B cell (primary cell): ENCODE measurements around the gene PEPD. TPM values are rescaled to one million over a fixed set of nuclear protein-coding genes. Genes with fewer than 3 reads are reported as not detected.

ENCODE experiments used
- ATAC-seq: fragments of 200-7000 bp; cut with Tn5 transposase; one replicate; pipeline ENCODE4 v1.10.0; 2021; ENCODE audit warnings: low read depth, mild to moderate bottlenecking, moderate number of reproducible peaks, moderate library complexity
- CTCF ChIA-PET: fragments of 350-600 bp; sonication (Branson Sonifier 250); formaldehyde crosslinking; loops from one replicate; lab custom pipeline; 2021; ENCODE audit warnings: antibody characterized with exemption, inconsistent platforms; lab: Charles Lee
- POLR2A ChIA-PET: fragments of 350-600 bp; sonication (Branson Sonifier 250); formaldehyde crosslinking; loops from one replicate; lab custom pipeline; 2021; ENCODE audit warnings: antibody characterized with exemption; lab: Charles Lee
- DNase-seq: peaks from one replicate; pipeline ENCODE4 v3.0.0; 2013
- H2AFZ ChIP-seq: 2 replicates; pipeline ENCODE4 v1.6.1; 2012; ENCODE audit warnings: mild to moderate bottlenecking, low read depth, low read length; ENCODE audit not compliant: insufficient read depth, poor library complexity, severe bottlenecking
- H3K27ac ChIP-seq, 2 donors: 1 replicate in 1 of 2; 2 replicates in 1 of 2; pipeline ENCODE4 v1.5.1; 2012 to 2013; ENCODE audit warnings: low read length in 2 of 2, mild to moderate bottlenecking in 2 of 2, moderate library complexity in 1 of 2
- H3K27me3 ChIP-seq, 4 experiments: fragments of 200-600 bp in 1 of 4; sonication (generic) in 1 of 4; replicated peaks in 1 of 4; 1 replicate in 2 of 4; 2 replicates in 2 of 4; pipeline versions ENCODE4 v1.6.1 to v1.7.0; 2013 to 2016; ENCODE audit warnings: low read length in 3 of 4, mild to moderate bottlenecking in 2 of 4, mixed read lengths in 1 of 4, moderate library complexity in 1 of 4; ENCODE audit not compliant: insufficient read depth in 4 of 4, control insufficient read depth in 3 of 4; ENCODE audit errors: control extremely low read depth in 1 of 4
- H3K36me3 ChIP-seq, 2 experiments: replicated peaks in 1 of 2; 1 replicate in 1 of 2; 2 replicates in 1 of 2; pipeline versions ENCODE4 v1.6.1 to v1.7.1; 2013; ENCODE audit warnings: low read length in 1 of 2; ENCODE audit not compliant: insufficient read depth in 2 of 2, control insufficient read depth in 1 of 2; ENCODE audit errors: control extremely low read depth in 1 of 2, extremely low read depth in 1 of 2
- H3K4me1 ChIP-seq, 2 donors: fragments of 200-600 bp in 1 of 2; sonication (generic) in 1 of 2; 1 replicate in 1 of 2; 2 replicates in 1 of 2; pipeline versions ENCODE4 v1.5.1 to v1.6.1; 2013 to 2017; ENCODE audit warnings: low read length in 2 of 2; ENCODE audit not compliant: control insufficient read depth in 2 of 2, insufficient read depth in 2 of 2
- H3K4me2 ChIP-seq: replicated peaks from 2 replicates; pipeline ENCODE3; 2012; ENCODE audit warnings: mild to moderate bottlenecking, low read depth, low read length; ENCODE audit not compliant: poor library complexity, severe bottlenecking
- H3K4me3 ChIP-seq, 5 experiments: fragments of 200-600 bp in 1 of 5; sonication (generic) in 1 of 5; 1 replicate in 3 of 5; 2 replicates in 2 of 5; pipeline versions ENCODE4 v1.5.1 to v1.7.0; 2011 to 2016; ENCODE audit warnings: low read length in 4 of 5, mild to moderate bottlenecking in 4 of 5, low read depth in 2 of 5, control low read depth in 1 of 5, moderate library complexity in 1 of 5; ENCODE audit not compliant: insufficient read depth in 1 of 5; ENCODE audit errors: control extremely low read depth in 1 of 5, extremely low read depth in 1 of 5
- H3K79me2 ChIP-seq: fragments of 200-600 bp; sonication (generic); one replicate; pipeline ENCODE4 v1.6.0; 2016; ENCODE audit warnings: low read length; ENCODE audit not compliant: control insufficient read depth, insufficient read depth
- H3K9ac ChIP-seq: fragments of 200-600 bp; sonication (generic); 2 replicates; pipeline ENCODE4 v1.6.1; 2017; ENCODE audit warnings: mild to moderate bottlenecking, low read length, moderate library complexity
- H3K9me3 ChIP-seq, 3 donors: one replicate each; pipeline versions ENCODE4 v1.6.1 to v1.7.1; 2013; ENCODE audit warnings: low read length in 2 of 3; ENCODE audit not compliant: control insufficient read depth in 2 of 3, insufficient read depth in 1 of 3; ENCODE audit errors: control extremely low read depth in 1 of 3
- H4K20me1 ChIP-seq: 2 replicates; pipeline ENCODE4 v1.6.0; 2012; ENCODE audit warnings: mild to moderate bottlenecking, low read length; ENCODE audit not compliant: insufficient read depth, control insufficient read depth, poor library complexity, severe bottlenecking
- H3K27ac Mint-ChIP-seq: one replicate; pipeline ENCODE4 v1.8.0; 2021; ENCODE audit warnings: mixed read lengths
- H3K27me3 Mint-ChIP-seq: one replicate; pipeline ENCODE4 v1.8.0; 2021; ENCODE audit warnings: mixed read lengths
- H3K4me1 Mint-ChIP-seq: one replicate; pipeline ENCODE4 v1.8.0; 2021; ENCODE audit warnings: mixed read lengths
- H3K4me3 Mint-ChIP-seq: one replicate; pipeline ENCODE4 v1.8.0; 2021; ENCODE audit warnings: mixed read lengths
- H3K9me3 Mint-ChIP-seq: one replicate; pipeline ENCODE4 v1.8.0; 2022; ENCODE audit warnings: mixed read lengths; ENCODE audit not compliant: insufficient read depth
- CTCF ChIP-seq: fragments of 200-600 bp; IDR thresholded peaks from one replicate; pipeline ENCODE4 v1.8.0; 2022; ENCODE audit warnings: antibody characterized with exemption, mild to moderate bottlenecking
- EZH2 ChIP-seq: IDR thresholded peaks from 2 replicates; pipeline ENCODE4 v1.6.1; 2012; ENCODE audit warnings: borderline replicate concordance, low read depth, mild to moderate bottlenecking, moderate library complexity, low read length; ENCODE audit not compliant: insufficient read depth, poor library complexity, severe bottlenecking
- WGBS: methylation state at CpG from one replicate; pipeline ENCODE4 v1.1.5; 2013; ENCODE audit warnings: missing lambda C conversion rate; ENCODE audit not compliant: insufficient coverage; 5-methylcytosine and 5-hydroxymethylcytosine counted together
- intact Hi-C: fragments of 100-400 bp; cut with micrococcal nuclease; formaldehyde crosslinking; loops from one replicate; pipeline ENCODE4 v1.10.0; 2022
- polyA plus RNA-seq: library from polyadenylated mRNA; depleted of rRNA; stranded (reverse); fragments of >200 nt; gene quantifications from 2 replicates; pipeline ENCODE4 v1.2.3, GENCODE V29; 2012
- total RNA-seq, 2 donors: library from RNA; stranded (reverse); fragments of 120-200 nt in 1 of 2; gene quantifications; 1 replicate in 1 of 2; 2 replicates in 1 of 2; pipeline versions ENCODE4 v1.2.3 to v1.2.4, GENCODE V29; 2013 to 2022

Gene PEPD
- total and polyA plus RNA-seq, 2 donors (not counting 1 experiment from before 2014, with no cell fraction given), result 36.4 to 42.7 TPM

DNA sequence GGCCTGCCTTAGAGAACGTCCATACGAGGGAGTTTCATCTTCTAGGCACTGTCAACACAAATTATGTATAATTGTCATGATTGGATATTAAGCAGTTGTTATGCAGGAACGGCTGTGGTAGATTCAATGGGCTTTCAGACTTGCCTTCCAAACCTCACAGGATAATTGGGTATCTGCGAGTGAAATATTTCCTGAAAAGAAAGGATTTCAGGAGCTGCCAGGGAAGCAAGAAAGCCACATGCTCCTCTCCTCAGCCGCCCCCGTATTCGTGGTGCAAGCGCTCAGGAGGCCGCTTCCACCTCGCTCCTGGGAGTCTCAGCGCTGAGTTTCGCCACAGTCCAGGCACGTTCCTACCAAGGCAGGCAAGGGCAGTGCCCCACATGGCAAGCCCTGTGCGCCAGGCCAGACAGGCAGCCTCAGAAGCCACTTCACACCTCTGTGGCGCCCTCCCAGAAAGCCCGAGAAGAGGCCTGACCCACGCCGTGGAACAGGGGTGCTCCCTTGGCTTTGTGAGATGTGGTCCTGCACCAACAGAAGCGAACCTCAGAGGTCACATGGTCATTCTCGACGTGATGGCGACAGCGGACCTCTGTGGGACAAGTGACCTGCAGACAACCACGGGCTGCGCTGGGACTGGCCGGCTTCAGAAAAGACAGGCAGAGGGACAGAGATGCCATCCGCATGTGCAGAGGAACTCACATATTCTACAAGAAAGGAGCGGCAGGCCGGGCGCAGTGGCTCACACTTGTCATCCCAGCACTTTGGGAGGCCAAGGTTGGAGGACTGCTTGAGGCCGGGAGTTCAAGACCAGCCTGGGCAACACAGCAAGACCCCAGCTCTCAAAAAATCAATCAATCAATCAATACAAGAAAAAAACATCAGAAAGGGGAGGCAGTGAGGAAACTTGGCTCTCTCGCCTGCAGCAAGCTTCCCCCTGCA is 106.7 kb downstream of the PEPD start:
- TF ChIP-seq CTCF, result no peak
- no peak for TF ChIP-seq EZH2
- intact Hi-C loops, result no loop called here
- Mint-ChIP-seq H3K4me1 (peaks cover 5% of the 10 kb centered on the region), H3K9me3 (no peaks in the 10 kb centered on the region), H3K27me3 (no peaks in the 10 kb centered on the region), H3K27ac (no peak overlapping the region), H3K4me3 (no peak overlapping the region)
- Histone ChIP-seq H3K4me2 (no peak overlapping the region), H4K20me1 (no peaks in the 10 kb centered on the region), H3K27me3 (no peaks in the 10 kb centered on the region), H3K36me3 (peaks cover 0 to 3% of the 10 kb centered on the region in 2 experiments), H3K9me3 (no peaks in the 10 kb centered on the region), H3K27ac (no peak overlapping the region), H3K9ac (no peak overlapping the region), H3K4me3 (no peak overlapping the region), H3K79me2 (no peaks in the 10 kb centered on the region), H2AFZ (no peak overlapping the region), H3K4me1 (peaks cover 4 to 5% of the 10 kb centered on the region in 2 donors)
- WGBS, result 95% methylated on average over 24 of the region's 32 CpGs
- ChIA-PET CTCF (interaction anchor here (0.9 to 3.5 kb wide), 5 partner anchors 8 to 187 kb away, joined by 3 to 16 read pairs (median 5); no protein-coding TSS in a partner anchor), POLR2A (no interaction called here)
- ATAC-seq (no peak), DNase-seq (no peak)
